WI38 (cell line): ENCODE data around the gene TRIM47.

Experiments used
- H3K4me3 ChIP-seq: 2 replicates; pipeline ENCODE4 v1.5.1; 2011; ENCODE audit warnings: low read depth, mild to moderate bottlenecking, control low read depth, low read length
- CTCF ChIP-seq: IDR thresholded peaks from 2 replicates; pipeline ENCODE4 v1.5.1; 2012; ENCODE audit warnings: low read depth, mild to moderate bottlenecking, control low read depth, low read length

The TRIM47 gene

GRCh38 chr17:75899353-75899752, 21.0 kb upstream of the TRIM47 start:
- TF ChIP-seq CTCF: no peak
- no peak overlapping the region for H3K4me3 ChIP-seq

GRCh38 chr17:75898791-75899190, 20.4 kb upstream of the TRIM47 start:
- no peak for TF ChIP-seq CTCF
- H3K4me3 ChIP-seq: no peak overlapping the region

- no peak for TF ChIP-seq CTCF
- H3K4me3 ChIP-seq: no peak overlapping the region
Measured at GRCh38 chr17:75898065-75898464, 19.7 kb upstream of the TRIM47 start.

GRCh38 chr17:75897160-75898019, 19.0 kb upstream of the TRIM47 start:
- no peak for TF ChIP-seq CTCF
- peak overlapping the region; percentile 68 for H3K4me3 ChIP-seq

- no peak for TF ChIP-seq CTCF
- peak within 1 kb of the TSS; percentile 68 for H3K4me3 ChIP-seq
Measured at GRCh38 chr17:75896415-75897159, 18.2 kb upstream of the TRIM47 start, which contains the start of gene TRIM65. Gene TRIM65, minus strand, starts transcription at chr17:75896951. Its CDS starts 14 bp downstream, at chr17:75896937.

- peak overlapping the region; percentile 68 for H3K4me3 ChIP-seq
- no peak; the same call in 1 of the 2 replicates for TF ChIP-seq CTCF
Measured at GRCh38 chr17:75895370-75896155, 17.2 kb upstream of the TRIM47 start.
